DND-41 (cell line): ENCODE measurements around the gene FBXL15.

Source experiments
- ATAC-seq: fragments of 200-7000 bp; cut with Tn5 transposase; 3 replicates; pipeline ENCODE4 v1.9.1; 2021; ENCODE audit warnings: low read depth; ENCODE audit not compliant: insufficient read depth
- DNase-seq: peaks from one replicate; pipeline ENCODE4 v3.0.0-alpha.2; 2020
- H2AFZ ChIP-seq: 2 replicates; pipeline ENCODE4 v1.6.0; 2012; ENCODE audit warnings: low read depth, low read length
- H3K27ac ChIP-seq: 2 replicates; pipeline ENCODE4 v1.5.1; 2012; ENCODE audit warnings: low read length, inconsistent platforms
- H3K27me3 ChIP-seq: fragments of 200-600 bp; sonication (generic); 2 replicates; pipeline ENCODE4 v1.6.0; 2012; ENCODE audit warnings: low read length, mild to moderate bottlenecking, inconsistent platforms; ENCODE audit not compliant: insufficient read depth, poor library complexity
- H3K36me3 ChIP-seq: 2 replicates; pipeline ENCODE4 v1.5.1; 2012; ENCODE audit warnings: low read length, inconsistent platforms; ENCODE audit not compliant: insufficient read depth
- H3K4me1 ChIP-seq: 2 replicates; pipeline ENCODE4 v1.5.1; 2012; ENCODE audit warnings: mild to moderate bottlenecking, low read length; ENCODE audit not compliant: insufficient read depth
- H3K4me2 ChIP-seq: 2 replicates; pipeline ENCODE4 v1.6.0; 2012; ENCODE audit warnings: mild to moderate bottlenecking, moderate library complexity, low read length, inconsistent platforms; ENCODE audit not compliant: insufficient read depth
- H3K4me3 ChIP-seq, 2 experiments: fragments of 200-600 bp in 1 of 2; shearing (Covaris generic) in 1 of 2; 2 replicates each; pipeline ENCODE4 v1.5.1; 2012 to 2016; ENCODE audit warnings: inconsistent platforms in 2 of 2, low read length in 2 of 2, mild to moderate bottlenecking in 2 of 2, low read depth in 1 of 2, moderate library complexity in 1 of 2
- H3K79me2 ChIP-seq: 2 replicates; pipeline ENCODE4 v1.6.0; 2012; ENCODE audit warnings: low read length, inconsistent platforms; ENCODE audit not compliant: insufficient read depth
- H3K9ac ChIP-seq: 2 replicates; pipeline ENCODE4 v1.6.0; 2012; ENCODE audit warnings: low read depth, mild to moderate bottlenecking, inconsistent platforms, low read length, moderate library complexity
- H3K9me3 ChIP-seq: 2 replicates; pipeline ENCODE4 v1.5.1; 2012; ENCODE audit warnings: low read length, moderate library complexity, mild to moderate bottlenecking, inconsistent platforms; ENCODE audit not compliant: insufficient read depth, severe bottlenecking
- H4K20me1 ChIP-seq: 2 replicates; pipeline ENCODE4 v1.6.0; 2012; ENCODE audit warnings: low read length; ENCODE audit not compliant: insufficient read depth
- CTCF ChIP-seq: IDR thresholded peaks from 2 replicates; pipeline ENCODE4 v1.5.1; 2012; ENCODE audit warnings: borderline replicate concordance, low read length, moderate library complexity, mild to moderate bottlenecking; ENCODE audit not compliant: poor library complexity, severe bottlenecking; ENCODE audit errors: extremely low read depth
- EZH2 ChIP-seq: IDR thresholded peaks from 3 replicates; pipeline ENCODE4 v1.6.1; 2012; ENCODE audit warnings: borderline replicate concordance, low read depth, mild to moderate bottlenecking, moderate library complexity, low read length, inconsistent platforms; ENCODE audit not compliant: severe bottlenecking

Gene FBXL15

GRCh38 chr10:102438374-102438773 is 17.7 kb downstream of the FBXL15 start:
- Histone ChIP-seq H3K27me3 (no peaks in the 10 kb centered on the region), H3K4me2 (no peak overlapping the region), H3K4me3 (no peak overlapping the region), H3K9me3 (no peaks in the 10 kb centered on the region), H3K79me2 (peaks cover 6% of the 10 kb centered on the region), H3K27ac (no peak overlapping the region), H4K20me1 (no peaks in the 10 kb centered on the region), H3K36me3 (no peaks in the 10 kb centered on the region), H3K4me1 (peaks cover 33% of the 10 kb centered on the region), H3K9ac (no peak overlapping the region), H2AFZ (no peak overlapping the region)
- TF ChIP-seq EZH2 (no peak), CTCF (no peak)
- DNase-seq = no peak
- no peak for ATAC-seq

- no peaks in the 10 kb centered on the region for H3K36me3 ChIP-seq
- no peaks in the 10 kb centered on the region for H3K27me3 ChIP-seq
- DNase-seq (no peak), ATAC-seq (no peak)
- H3K9ac ChIP-seq = no peak overlapping the region
- TF ChIP-seq EZH2 (no peak), CTCF (no peak)
- no peak overlapping the region for H3K4me3 ChIP-seq
- H3K4me2 ChIP-seq = no peak overlapping the region
- peaks cover 9% of the 10 kb centered on the region for H3K4me1 ChIP-seq
- no peaks in the 10 kb centered on the region for H3K9me3 ChIP-seq
- H4K20me1 ChIP-seq = no peaks in the 10 kb centered on the region
- H3K27ac ChIP-seq = no peak overlapping the region
- H3K79me2 ChIP-seq = 0 out of 2 replicates have a peak, but pooled peaks cover under 1% of the 10 kb centered on the region
- H2AFZ ChIP-seq = no peak overlapping the region
These were observed 24.2 kb downstream of the FBXL15 start for GRCh38 chr10:102444851-102445250.

- peak overlapping the region; percentile 75 for H3K27ac ChIP-seq
- H2AFZ ChIP-seq = peak overlapping the region; percentile 85
- ATAC-seq = peak; percentile 66
These were observed 28.9 kb downstream of the FBXL15 start for GRCh38 chr10:102449321-102450123.

More at GRCh38 chr10:102449321-102450123, 28.9 kb downstream of the FBXL15 start:
- H3K9ac ChIP-seq = peak overlapping the region; percentile 97
- H4K20me1 ChIP-seq = 0 out of 2 replicates have a peak, but pooled peaks cover 4% of the 10 kb centered on the region
- H3K4me3 ChIP-seq = peak overlapping the region; percentile 32 to 72; a peak in 3 of 4 replicates
- DNase-seq = peak; percentile 80
- peaks cover 12% of the 10 kb centered on the region for H3K36me3 ChIP-seq
- H3K27me3 ChIP-seq = no peaks in the 10 kb centered on the region
- peaks cover 28% of the 10 kb centered on the region for H3K4me1 ChIP-seq
- H3K4me2 ChIP-seq = peak overlapping the region; percentile 87
- H3K9me3 ChIP-seq = no peaks in the 10 kb centered on the region
- H3K79me2 ChIP-seq = peaks cover 19% of the 10 kb centered on the region
- no peak for TF ChIP-seq CTCF
- TF ChIP-seq EZH2 = no peak
